ENCODE data around the gene PTPRG.

PTPRG gene

GRCh38 chr3:61562721-61563312 is 1.4 kb downstream of the PTPRG start:
- no peak for DNase-seq (ENCODE audit: low read depth in 2 of 2)

DNA sequence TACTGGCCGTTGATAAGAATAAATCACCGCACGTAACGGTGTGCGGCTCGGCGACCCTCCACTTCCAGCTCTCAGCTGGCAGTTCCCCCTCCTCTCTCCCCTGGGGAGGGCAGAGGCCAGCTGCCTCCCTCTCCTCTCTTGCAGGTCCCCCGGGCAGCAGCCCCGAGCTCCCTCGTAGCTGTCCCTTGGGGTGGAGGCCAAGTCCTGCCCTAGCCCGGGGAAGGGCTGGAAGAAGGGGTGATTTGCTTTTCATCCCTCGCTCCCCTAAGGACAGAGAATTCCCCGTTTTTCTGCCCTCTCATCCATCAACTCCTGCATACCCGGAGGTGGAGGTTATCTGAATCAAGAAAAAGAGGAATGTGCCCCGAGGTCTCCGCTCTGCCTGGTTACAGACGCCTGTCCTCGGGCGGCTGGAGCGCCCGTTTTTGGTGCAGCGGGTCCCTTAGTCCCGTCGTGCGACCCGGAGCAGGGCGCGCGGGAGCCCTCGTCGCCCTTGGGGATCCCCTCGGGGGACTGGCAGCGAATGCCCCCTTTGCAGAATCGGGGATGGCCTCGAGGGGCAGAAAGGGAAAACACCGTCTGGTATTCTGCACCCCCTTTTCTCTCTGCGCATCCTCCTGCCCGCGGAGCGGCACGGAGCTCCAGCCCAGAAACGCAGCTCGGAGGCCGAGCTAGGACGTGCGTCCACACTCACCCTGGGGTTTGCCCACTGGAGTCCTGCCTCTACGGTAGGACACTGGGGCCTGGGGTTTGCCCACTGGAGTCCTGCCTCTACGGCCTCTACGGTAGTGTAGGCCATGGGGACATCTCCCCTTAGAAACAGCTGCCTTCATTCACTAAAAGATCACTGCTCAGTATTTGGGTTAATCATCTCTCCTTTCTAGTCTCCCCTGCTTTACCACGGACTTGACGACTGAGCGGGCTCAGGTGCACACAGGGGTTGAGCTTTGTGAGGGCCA is 2.2 kb downstream of the PTPRG start:
- no peak for DNase-seq (ENCODE audit: low read depth in 2 of 2)

- DNase-seq (ENCODE audit: low read depth in 2 of 2): no peak
Observed at GRCh38 chr3:61564395-61565059, 3.2 kb downstream of the PTPRG start.

- no peak for DNase-seq (ENCODE audit: low read depth in 2 of 2)
Observed at GRCh38 chr3:61565569-61565968, 4.2 kb downstream of the PTPRG start.

DNA sequence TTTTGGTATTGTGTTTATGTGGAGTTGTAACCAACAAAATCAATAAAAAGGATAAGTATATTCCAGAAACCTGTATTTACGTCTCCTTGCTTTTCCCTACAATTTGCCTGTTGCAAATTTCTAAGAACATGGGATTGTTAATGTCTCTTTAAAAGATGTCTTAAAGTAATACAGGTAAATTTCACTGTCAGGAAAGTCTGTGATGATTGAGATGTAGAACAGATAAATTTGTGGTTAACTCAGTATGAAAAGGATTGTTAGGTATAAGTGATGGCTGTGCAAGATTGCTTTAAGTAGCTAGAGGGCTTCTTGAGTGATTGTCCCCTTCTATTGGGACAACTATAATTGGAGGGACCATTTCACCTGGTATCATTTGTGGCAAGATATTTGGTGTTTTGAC is 6.8 kb downstream of the PTPRG start:
- DNase-seq (ENCODE audit: low read depth in 2 of 2): no peak

DNA sequence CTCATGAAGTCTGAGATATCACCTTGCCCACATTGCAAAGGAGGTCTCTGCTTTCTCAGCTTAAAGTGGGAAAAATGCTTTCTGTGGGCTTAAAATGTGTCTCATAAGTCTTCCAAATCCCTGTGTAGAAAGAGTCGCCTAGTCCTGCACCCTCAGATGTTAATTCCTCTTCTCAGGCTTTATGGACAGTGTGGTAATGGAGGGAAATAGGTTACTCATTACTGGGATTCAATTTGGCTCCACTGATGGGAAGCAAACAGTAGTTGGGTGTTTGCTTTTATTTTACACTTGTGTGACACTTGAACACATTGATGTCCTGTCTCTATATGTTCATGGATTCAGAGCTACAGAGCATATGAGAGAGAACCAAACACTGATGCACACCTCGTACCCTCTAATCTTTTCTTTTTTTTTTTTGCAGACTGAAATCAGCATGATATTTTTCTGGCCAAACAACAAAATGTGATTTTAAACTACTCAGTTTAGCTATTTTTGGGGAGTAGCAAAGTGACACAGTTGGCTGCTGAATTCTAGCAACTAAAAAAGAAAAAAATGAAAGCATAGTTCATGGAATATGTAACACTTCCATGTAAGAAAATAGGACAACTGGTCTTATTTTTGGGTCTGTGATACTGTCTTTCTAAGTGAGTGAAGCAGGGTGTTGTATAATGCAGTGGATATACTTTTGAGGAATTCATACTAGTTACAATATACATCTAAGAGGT is 8.6 kb downstream of the PTPRG start:
- no peak for DNase-seq (ENCODE audit: low read depth in 2 of 2)

GRCh38 chr3:61570813-61571212 is 9.4 kb downstream of the PTPRG start:
- DNase-seq (ENCODE audit: low read depth in 2 of 2): no peak

- no peak for DNase-seq (ENCODE audit: low read depth in 2 of 2)
Observed at GRCh38 chr3:61571516-61572336, 10.4 kb downstream of the PTPRG start.

DNA sequence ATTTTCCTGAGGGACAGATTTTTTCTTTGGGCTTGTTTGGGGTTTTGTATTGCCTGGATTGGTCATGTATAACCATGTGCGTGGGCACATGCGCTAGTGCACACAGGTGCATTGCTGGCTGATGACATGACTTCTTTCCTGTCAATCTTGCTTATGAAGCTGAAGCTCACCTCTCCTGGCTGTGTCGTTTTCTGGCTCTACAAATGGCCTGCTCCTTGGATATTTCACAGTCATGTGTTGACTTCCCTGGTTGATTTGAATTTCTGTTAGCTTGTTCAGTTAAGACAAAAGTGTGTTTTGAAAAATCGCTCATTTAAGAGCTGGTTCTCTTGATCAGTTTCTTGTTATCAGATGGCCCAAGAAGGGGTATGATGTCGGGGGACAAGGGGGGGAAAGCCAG is 11.5 kb downstream of the PTPRG start:
- DNase-seq (ENCODE audit: low read depth in 2 of 2): no peak

DNA sequence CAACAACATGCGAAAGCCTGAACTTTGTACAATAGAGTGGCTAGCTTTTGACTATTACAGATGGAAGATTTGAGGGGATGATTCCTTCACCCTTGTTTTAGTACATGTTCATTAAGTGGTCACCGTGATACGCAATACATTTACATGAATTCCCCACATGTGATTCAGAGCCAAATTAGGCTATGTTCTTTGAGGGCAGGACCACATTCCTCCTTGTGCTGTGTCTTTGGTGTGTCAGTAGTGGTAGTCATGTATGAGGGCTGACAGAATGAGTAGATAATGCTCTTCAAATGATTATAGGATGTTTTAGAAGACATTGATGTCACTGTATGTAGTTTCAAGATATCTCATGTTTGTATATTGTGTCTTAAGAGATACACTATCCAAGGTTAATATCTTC is 12.1 kb downstream of the PTPRG start:
- no peak for DNase-seq (ENCODE audit: low read depth in 2 of 2)

DNA sequence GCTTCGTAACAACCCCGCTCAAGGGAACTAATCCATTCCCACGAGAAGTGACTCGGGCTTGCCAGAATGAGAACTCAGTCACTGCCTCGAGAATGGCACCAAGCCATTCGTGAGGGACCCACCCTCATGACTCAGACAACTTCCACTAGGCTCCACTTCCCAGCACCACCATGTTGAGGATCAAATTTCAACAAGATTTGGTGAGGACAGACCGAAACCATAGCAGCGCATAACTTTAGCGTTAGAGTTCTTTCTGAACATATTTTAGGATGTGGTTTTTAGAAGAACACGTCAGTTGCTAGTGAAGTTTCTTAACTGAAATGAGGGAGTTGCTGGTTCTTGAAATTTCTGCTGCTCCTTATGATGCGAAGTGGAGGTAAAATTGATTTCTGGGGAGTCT is 13.5 kb downstream of the PTPRG start:
- DNase-seq (ENCODE audit: low read depth in 2 of 2): no peak

DNA sequence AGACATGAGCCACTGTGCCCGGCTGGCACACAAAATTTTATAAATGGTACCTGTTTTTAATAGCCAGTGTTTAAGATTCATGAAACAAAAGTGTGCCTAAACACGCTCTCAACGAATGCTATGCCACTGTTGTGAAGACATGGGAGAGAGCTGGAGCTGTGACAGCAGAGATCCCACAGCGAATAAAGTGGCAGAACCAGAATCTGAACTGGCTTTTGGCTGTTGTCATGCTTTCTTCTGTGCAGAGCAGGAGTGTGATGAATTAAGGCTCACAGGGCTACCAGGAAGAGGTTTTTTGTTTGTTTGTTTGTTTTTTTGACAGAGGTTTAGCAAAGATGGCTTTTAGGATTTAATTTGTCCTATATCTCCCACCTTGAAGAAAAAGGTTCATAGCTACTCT is 14.5 kb downstream of the PTPRG start:
- DNase-seq (ENCODE audit: low read depth in 2 of 2): no peak

- DNase-seq (ENCODE audit: low read depth in 2 of 2): no peak
Observed at GRCh38 chr3:61577760-61578159, 16.4 kb downstream of the PTPRG start.

- DNase-seq (ENCODE audit: low read depth in 2 of 2): no peak
Observed at GRCh38 chr3:61578667-61579367, 17.4 kb downstream of the PTPRG start.

GRCh38 chr3:61579685-61580084 is 18.3 kb downstream of the PTPRG start:
- no peak for DNase-seq (ENCODE audit: low read depth in 2 of 2)

GRCh38 chr3:61580982-61581643 is 19.7 kb downstream of the PTPRG start:
- no peak for DNase-seq (ENCODE audit: low read depth in 2 of 2)

DNA sequence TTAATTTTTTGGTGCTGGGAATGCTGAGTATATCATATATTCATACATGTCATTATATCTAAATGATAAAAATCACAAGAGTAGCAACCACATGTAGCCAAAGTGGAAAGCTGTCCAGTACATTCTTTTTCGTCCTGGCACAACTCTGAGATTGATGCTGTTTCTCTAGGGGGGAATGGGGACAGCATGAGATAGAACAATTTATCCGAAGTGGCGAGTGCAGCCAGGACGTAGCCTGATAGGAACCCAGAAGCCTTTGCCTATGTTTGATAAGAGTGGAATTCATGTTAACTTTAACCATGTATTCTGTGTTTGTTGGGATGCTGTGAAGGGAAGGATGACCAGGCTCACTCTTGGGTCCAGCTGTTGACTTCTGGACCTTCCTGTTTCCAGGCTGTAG is 20.9 kb downstream of the PTPRG start:
- DNase-seq (ENCODE audit: low read depth in 2 of 2): no peak

DNA sequence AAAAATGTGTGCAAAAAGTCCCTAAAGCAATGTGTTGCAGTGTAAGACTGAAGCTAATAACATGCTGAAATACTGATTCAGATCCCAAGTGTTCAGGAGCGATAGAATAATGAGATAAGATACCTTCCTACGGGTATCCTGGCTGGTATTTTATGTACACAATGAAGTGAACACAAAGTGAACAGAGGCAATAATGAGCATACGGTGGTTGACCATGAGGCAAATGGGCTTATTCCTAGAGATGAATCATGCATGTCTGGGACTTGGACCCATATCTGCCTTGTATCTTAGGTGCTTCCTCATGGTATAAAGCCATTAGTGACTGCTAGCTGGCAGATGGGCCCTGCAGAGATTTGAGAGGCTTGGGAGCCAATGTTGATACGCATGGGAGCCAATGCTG is 21.5 kb downstream of the PTPRG start:
- no peak for DNase-seq (ENCODE audit: low read depth in 2 of 2)

- no peak for DNase-seq (ENCODE audit: low read depth in 2 of 2)
Observed at GRCh38 chr3:61583890-61584875, 22.8 kb downstream of the PTPRG start.

All from activated CD4-positive, alpha-beta T cell treated with anti-CD3 and anti-CD28 coated beads for 24 hours (primary cell).